ENCODE results near the gene DBT. TPM values are rescaled to one million over a fixed set of nuclear protein-coding genes. Genes with fewer than 3 reads are reported as not detected.

The DBT gene
- 3.1 to 3.9 TPM (median 3.7 TPM) in 5 replicates for total RNA-seq (2022; extraction: Qiagen RNA extraction)

DNA sequence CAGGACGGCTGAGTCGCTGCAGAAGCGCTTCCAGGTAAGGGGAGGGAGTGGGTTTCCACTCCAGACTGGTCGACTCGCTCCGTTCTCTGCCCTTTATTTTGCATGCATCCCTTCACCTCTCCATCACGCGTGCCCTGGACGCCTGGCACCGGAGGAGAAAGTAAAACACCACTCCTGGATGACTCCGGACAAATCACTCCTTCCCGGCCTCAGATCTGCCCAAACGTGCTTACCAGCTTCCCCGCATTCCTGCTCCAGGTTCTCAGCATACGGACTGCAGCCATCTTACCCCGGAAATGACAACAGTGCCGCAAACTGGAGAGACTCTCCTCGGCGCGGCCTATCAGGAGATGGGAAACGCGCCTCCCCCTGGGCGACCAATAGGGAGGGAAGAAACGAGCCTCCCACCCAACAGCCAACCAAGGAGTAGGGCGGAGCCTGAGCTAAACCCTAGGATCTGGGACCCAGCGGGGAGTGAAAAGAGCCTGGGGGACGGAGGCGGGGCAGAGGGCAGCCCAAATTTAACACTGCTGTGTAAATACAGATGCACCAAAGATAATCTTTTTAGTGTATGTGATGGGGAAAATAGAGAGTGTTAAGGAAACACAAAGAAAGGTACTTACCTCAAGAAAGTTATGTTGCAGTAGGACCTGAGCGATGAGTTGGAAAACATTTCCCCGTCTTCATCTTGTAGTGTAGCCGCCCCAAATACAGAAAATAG, at the start of gene DBT:
TSS of gene DBT (minus strand) at position 298 of the 721 bp plus-strand sequence. CDS start at position 284, 14 bp downstream.

GRCh38 chr1:100265931-100266740, 16.5 kb upstream of the DBT start, which contains the start of gene RTCA:
Gene RTCA (plus strand): TSS chr1:100266216. CDS start chr1:100266376, 160 bp downstream.

GRCh38 chr1:100178091-100178490, 71.5 kb downstream of the DBT start, which contains the start of gene LRRC39:
Gene LRRC39 (minus strand): TSS chr1:100178256. CDS start chr1:100168516, 9,740 bp downstream.

Other genes starting within 250 kb of the DBT start
- gene SASS6, start 116.9 kb downstream of the DBT start, total RNA-seq (2022; extraction: Qiagen RNA extraction), result 3.4 to 4.5 TPM (median 4.1 TPM) in 5 replicates
- 5.2 to 9.9 TPM (median 5.7 TPM) in 5 replicates for gene TRMT13, start 116.7 kb downstream of the DBT start, total RNA-seq (2022; extraction: Qiagen RNA extraction)
- 0.05 to 0.13 TPM (median 0.10 TPM) in 5 replicates for gene LRRC39, start 71.6 kb downstream of the DBT start, total RNA-seq (2022; extraction: Qiagen RNA extraction)
- gene RTCA, start 16.4 kb upstream of the DBT start, total RNA-seq (2022; extraction: Qiagen RNA extraction), result 21.7 to 23.7 TPM (median 22.0 TPM) in 5 replicates
- gene CDC14A, start 102.7 kb upstream of the DBT start, total RNA-seq (2022; extraction: Qiagen RNA extraction), result 2.3 to 2.7 TPM (median 2.4 TPM) in 5 replicates